ENCODE data around the gene USP36.

The USP36 gene

GRCh38 chr17:78882540-78883088 lies 42.0 kb upstream of the USP36 start:
- TF ChIP-seq YY1 (IDR thresholded peaks at IDR 0.05; ENCODE audit: low read depth) (no peak), FOXM1 (IDR thresholded peaks at IDR 0.05; ENCODE audit: borderline replicate concordance, low read depth) (no peak), TAF1 (IDR thresholded peaks at IDR 0.05; ENCODE audit: low read depth) (no peak), MAX (IDR thresholded peaks at IDR 0.05) (no peak), EGR1 (IDR thresholded peaks at IDR 0.05) (no peak), ZBTB7A (IDR thresholded peaks at IDR 0.05; ENCODE audit: low read depth) (no peak), TCF12 (IDR thresholded peaks at IDR 0.05; ENCODE audit: low read depth) (no peak), NFIC (IDR thresholded peaks at IDR 0.05) (no peak), CREB1 (IDR thresholded peaks at IDR 0.05; ENCODE audit: low read depth) (no peak), RAD21 (IDR thresholded peaks at IDR 0.05; ENCODE audit: low read depth) (no peak), CEBPB (IDR thresholded peaks at IDR 0.05) (no peak), EP300 (IDR thresholded peaks at IDR 0.05; ENCODE audit: borderline replicate concordance) (no peak), TEAD4 (IDR thresholded peaks at IDR 0.05) (no peak)
- TF ChIP-seq, protein P1, sequence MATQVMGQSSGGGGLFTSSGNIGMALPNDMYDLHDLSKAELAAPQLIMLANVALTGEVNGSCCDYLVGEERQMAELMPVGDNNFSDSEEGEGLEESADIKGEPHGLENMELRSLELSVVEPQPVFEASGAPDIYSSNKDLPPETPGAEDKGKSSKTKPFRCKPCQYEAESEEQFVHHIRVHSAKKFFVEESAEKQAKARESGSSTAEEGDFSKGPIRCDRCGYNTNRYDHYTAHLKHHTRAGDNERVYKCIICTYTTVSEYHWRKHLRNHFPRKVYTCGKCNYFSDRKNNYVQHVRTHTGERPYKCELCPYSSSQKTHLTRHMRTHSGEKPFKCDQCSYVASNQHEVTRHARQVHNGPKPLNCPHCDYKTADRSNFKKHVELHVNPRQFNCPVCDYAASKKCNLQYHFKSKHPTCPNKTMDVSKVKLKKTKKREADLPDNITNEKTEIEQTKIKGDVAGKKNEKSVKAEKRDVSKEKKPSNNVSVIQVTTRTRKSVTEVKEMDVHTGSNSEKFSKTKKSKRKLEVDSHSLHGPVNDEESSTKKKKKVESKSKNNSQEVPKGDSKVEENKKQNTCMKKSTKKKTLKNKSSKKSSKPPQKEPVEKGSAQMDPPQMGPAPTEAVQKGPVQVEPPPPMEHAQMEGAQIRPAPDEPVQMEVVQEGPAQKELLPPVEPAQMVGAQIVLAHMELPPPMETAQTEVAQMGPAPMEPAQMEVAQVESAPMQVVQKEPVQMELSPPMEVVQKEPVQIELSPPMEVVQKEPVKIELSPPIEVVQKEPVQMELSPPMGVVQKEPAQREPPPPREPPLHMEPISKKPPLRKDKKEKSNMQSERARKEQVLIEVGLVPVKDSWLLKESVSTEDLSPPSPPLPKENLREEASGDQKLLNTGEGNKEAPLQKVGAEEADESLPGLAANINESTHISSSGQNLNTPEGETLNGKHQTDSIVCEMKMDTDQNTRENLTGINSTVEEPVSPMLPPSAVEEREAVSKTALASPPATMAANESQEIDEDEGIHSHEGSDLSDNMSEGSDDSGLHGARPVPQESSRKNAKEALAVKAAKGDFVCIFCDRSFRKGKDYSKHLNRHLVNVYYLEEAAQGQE (IDR thresholded peaks at IDR 0.05; ENCODE audit: low read depth), result no peak
- TF ChIP-seq, protein P2, sequence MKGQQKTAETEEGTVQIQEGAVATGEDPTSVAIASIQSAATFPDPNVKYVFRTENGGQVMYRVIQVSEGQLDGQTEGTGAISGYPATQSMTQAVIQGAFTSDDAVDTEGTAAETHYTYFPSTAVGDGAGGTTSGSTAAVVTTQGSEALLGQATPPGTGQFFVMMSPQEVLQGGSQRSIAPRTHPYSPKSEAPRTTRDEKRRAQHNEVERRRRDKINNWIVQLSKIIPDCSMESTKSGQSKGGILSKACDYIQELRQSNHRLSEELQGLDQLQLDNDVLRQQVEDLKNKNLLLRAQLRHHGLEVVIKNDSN (IDR thresholded peaks at IDR 0.05), result no peak

- TF ChIP-seq CEBPB (IDR thresholded peaks at IDR 0.05) (no peak), ZBTB7A (IDR thresholded peaks at IDR 0.05; ENCODE audit: low read depth) (no peak), TEAD4 (IDR thresholded peaks at IDR 0.05) (no peak)
Measured at GRCh38 chr17:78879635-78880186, 39.1 kb upstream of the USP36 start.

DNA sequence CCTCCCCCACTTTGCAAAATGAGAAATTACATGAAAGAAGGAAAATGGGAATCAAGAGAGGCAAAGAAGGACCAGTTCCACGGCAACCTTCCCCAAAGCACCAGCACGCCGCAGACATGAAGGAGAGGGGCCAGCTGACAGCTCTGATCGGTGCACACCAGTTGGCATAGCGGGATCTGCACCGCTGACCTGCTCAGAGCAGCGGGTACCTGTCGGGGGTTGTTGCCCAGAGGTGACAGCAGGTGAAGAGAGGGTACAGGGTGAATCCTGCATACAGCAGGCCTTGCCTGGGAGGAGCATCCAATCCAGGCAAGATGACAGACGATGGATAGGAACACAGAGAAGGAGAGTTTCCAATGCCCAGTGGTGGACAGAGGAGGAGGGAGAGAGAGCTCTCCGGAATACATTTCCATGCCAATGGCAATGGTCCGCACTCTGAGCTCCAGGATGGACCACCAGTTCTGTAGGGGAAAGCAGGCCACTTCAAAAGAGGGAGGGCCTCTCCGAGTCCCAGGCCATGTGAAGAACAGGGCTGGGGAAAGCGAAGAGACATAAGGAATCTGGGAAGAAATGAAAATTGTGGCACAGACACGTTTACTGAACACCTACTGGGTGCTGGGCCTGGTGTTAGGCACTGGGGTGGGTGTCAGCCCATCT lies 38.4 kb upstream of the USP36 start:
- TF ChIP-seq NFIC (IDR thresholded peaks at IDR 0.05) (no peak), TCF12 (IDR thresholded peaks at IDR 0.05; ENCODE audit: low read depth) (no peak), RAD21 (IDR thresholded peaks at IDR 0.05; ENCODE audit: low read depth) (no peak), MAX (IDR thresholded peaks at IDR 0.05) (no peak), TAF1 (IDR thresholded peaks at IDR 0.05; ENCODE audit: low read depth) (no peak), FOXM1 (IDR thresholded peaks at IDR 0.05; ENCODE audit: borderline replicate concordance, low read depth) (no peak), EP300 (IDR thresholded peaks at IDR 0.05; ENCODE audit: borderline replicate concordance) (no peak), TEAD4 (IDR thresholded peaks at IDR 0.05) (no peak), EGR1 (IDR thresholded peaks at IDR 0.05) (no peak), YY1 (IDR thresholded peaks at IDR 0.05; ENCODE audit: low read depth) (no peak)

- TF ChIP-seq FOXM1 (IDR thresholded peaks at IDR 0.05; ENCODE audit: borderline replicate concordance, low read depth), result no peak
- TF ChIP-seq CEBPB (IDR thresholded peaks at IDR 0.05), result no peak
- TF ChIP-seq CREB1 (IDR thresholded peaks at IDR 0.05; ENCODE audit: low read depth), result no peak
- TF ChIP-seq, protein P2 (IDR thresholded peaks at IDR 0.05), result no peak
- TF ChIP-seq RAD21 (IDR thresholded peaks at IDR 0.05; ENCODE audit: low read depth), result no peak
- no peak for TF ChIP-seq TCF12 (IDR thresholded peaks at IDR 0.05; ENCODE audit: low read depth)
- TF ChIP-seq EGR1 (IDR thresholded peaks at IDR 0.05), result no peak
- no peak for TF ChIP-seq MAX (IDR thresholded peaks at IDR 0.05)
- TF ChIP-seq ZBTB7A (IDR thresholded peaks at IDR 0.05; ENCODE audit: low read depth), result no peak
- TF ChIP-seq NFIC (IDR thresholded peaks at IDR 0.05), result no peak
- TF ChIP-seq TAF1 (IDR thresholded peaks at IDR 0.05; ENCODE audit: low read depth), result no peak
- TF ChIP-seq, protein P1 (IDR thresholded peaks at IDR 0.05; ENCODE audit: low read depth), result no peak
- TF ChIP-seq YY1 (IDR thresholded peaks at IDR 0.05; ENCODE audit: low read depth), result no peak
- no peak for TF ChIP-seq TEAD4 (IDR thresholded peaks at IDR 0.05)
- TF ChIP-seq EP300 (IDR thresholded peaks at IDR 0.05; ENCODE audit: borderline replicate concordance), result no peak
Measured at GRCh38 chr17:78878261-78878660, 37.6 kb upstream of the USP36 start.

- TF ChIP-seq EGR1 (IDR thresholded peaks at IDR 0.05) (no peak), CEBPB (IDR thresholded peaks at IDR 0.05) (no peak), NFIC (IDR thresholded peaks at IDR 0.05) (no peak), YY1 (IDR thresholded peaks at IDR 0.05; ENCODE audit: low read depth) (no peak), TAF1 (IDR thresholded peaks at IDR 0.05; ENCODE audit: low read depth) (no peak), TEAD4 (IDR thresholded peaks at IDR 0.05) (no peak), EP300 (IDR thresholded peaks at IDR 0.05; ENCODE audit: borderline replicate concordance) (no peak), MAX (IDR thresholded peaks at IDR 0.05) (no peak), RAD21 (IDR thresholded peaks at IDR 0.05; ENCODE audit: low read depth) (no peak), TCF12 (IDR thresholded peaks at IDR 0.05; ENCODE audit: low read depth) (no peak), CREB1 (IDR thresholded peaks at IDR 0.05; ENCODE audit: low read depth) (no peak), FOXM1 (IDR thresholded peaks at IDR 0.05; ENCODE audit: borderline replicate concordance, low read depth) (no peak)
- TF ChIP-seq, protein P1 (IDR thresholded peaks at IDR 0.05; ENCODE audit: low read depth), result no peak
- TF ChIP-seq, protein P2 (IDR thresholded peaks at IDR 0.05), result no peak
Measured at GRCh38 chr17:78876094-78876597, 35.5 kb upstream of the USP36 start.

Measured in Ishikawa (cell line).